ENCODE results near the gene HBM. TPM values are rescaled to one million over a fixed set of nuclear protein-coding genes. Genes with fewer than 3 reads are reported as not detected.

HBM gene
- total RNA-seq, 3 donors from 2014 or later, result not detected

DNA sequence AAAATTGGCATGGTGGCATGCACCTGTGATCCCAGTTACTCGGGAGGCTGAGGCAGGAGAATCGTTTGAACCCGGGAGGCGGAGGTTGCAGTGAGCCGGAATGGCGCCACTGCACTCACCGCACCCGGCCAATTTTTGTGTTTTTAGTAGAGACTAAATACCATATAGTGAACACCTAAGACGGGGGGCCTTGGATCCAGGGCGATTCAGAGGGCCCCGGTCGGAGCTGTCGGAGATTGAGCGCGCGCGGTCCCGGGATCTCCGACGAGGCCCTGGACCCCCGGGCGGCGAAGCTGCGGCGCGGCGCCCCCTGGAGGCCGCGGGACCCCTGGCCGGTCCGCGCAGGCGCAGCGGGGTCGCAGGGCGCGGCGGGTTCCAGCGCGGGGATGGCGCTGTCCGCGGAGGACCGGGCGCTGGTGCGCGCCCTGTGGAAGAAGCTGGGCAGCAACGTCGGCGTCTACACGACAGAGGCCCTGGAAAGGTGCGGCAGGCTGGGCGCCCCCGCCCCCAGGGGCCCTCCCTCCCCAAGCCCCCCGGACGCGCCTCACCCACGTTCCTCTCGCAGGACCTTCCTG, 14.4 kb downstream of the HBM start, which contains the start of gene HBQ1:
TSS of gene HBQ1 (plus strand) at position 359 of the 575 bp plus-strand sequence. CDS start at position 387, 28 bp downstream.
- no peaks in the 10 kb centered on the region for H3K36me3 Mint-ChIP-seq (ENCODE audit: insufficient read depth)
- ATAC-seq (peak; percentile 14 to 17), DNase-seq (peak; percentile 23)
- peak within 1 kb of the TSS; percentile 46 for H3K4me3 Mint-ChIP-seq
- H3K4me1 Mint-ChIP-seq (ENCODE audit: low read depth), result peaks cover 3% of the 10 kb centered on the region
- H3K27me3 Mint-ChIP-seq (ENCODE audit: low read depth), result peaks cover 36% of the 10 kb centered on the region
- H3K9me3 Mint-ChIP-seq, result no peaks in the 10 kb centered on the region

- Mint-ChIP-seq H3K36me3 (ENCODE audit: insufficient read depth) (no peaks in the 10 kb centered on the region), H3K4me1 (ENCODE audit: low read depth) (peaks cover 2% of the 10 kb centered on the region), H3K9me3 (no peaks in the 10 kb centered on the region), H3K4me3 (no peak overlapping the region), H3K27me3 (ENCODE audit: low read depth) (peaks cover 29% of the 10 kb centered on the region)
- peak; percentile 79 to 83 for ATAC-seq
- DNase-seq, result peak; percentile 24
Observed at GRCh38 chr16:180681-181564, 15.1 kb downstream of the HBM start.

- Mint-ChIP-seq H3K4me3 (no peak overlapping the region), H3K27me3 (ENCODE audit: low read depth) (peaks cover 27% of the 10 kb centered on the region), H3K36me3 (ENCODE audit: insufficient read depth) (no peaks in the 10 kb centered on the region), H3K9me3 (no peaks in the 10 kb centered on the region), H3K4me1 (ENCODE audit: low read depth) (peaks cover 2% of the 10 kb centered on the region)
- peak; percentile 84 for DNase-seq
- ATAC-seq, result no peak
Observed at GRCh38 chr16:181565-182021, 15.8 kb downstream of the HBM start.

DNA sequence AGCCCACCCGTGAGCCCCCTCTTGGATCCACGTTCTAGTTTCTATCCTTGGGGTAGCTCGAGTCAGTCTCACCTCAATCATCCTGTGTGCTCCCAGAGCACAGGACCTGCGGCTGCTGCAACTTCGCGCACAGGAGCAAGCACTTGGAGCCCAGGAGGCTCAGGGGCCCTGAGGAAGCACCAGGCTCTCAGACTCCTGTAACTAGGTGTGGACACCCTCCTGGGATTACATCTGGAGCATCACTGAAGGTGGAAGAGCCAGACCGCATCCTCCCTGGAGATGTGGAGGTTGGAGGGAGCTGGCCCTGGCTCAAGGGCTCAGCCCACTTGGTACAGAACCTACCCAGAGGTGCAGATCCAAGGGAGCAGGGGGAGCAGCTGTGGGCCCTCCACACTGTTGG, 17.2 kb downstream of the HBM start:
- H3K9me3 Mint-ChIP-seq, result no peaks in the 10 kb centered on the region
- H3K27me3 Mint-ChIP-seq (ENCODE audit: low read depth), result peaks cover 17% of the 10 kb centered on the region
- ATAC-seq (no peak), DNase-seq (no peak)
- no peaks in the 10 kb centered on the region for H3K36me3 Mint-ChIP-seq (ENCODE audit: insufficient read depth)
- peaks cover 2% of the 10 kb centered on the region for H3K4me1 Mint-ChIP-seq (ENCODE audit: low read depth)
- no peak overlapping the region for H3K4me3 Mint-ChIP-seq

GRCh38 chr16:185213-185612, 19.4 kb downstream of the HBM start:
- Mint-ChIP-seq H3K27me3 (ENCODE audit: low read depth) (no peaks in the 10 kb centered on the region), H3K4me1 (ENCODE audit: low read depth) (no peaks in the 10 kb centered on the region), H3K36me3 (ENCODE audit: insufficient read depth) (peaks cover 14% of the 10 kb centered on the region), H3K4me3 (no peak overlapping the region), H3K9me3 (no peaks in the 10 kb centered on the region)
- DNase-seq (no peak), ATAC-seq (no peak)

DNA sequence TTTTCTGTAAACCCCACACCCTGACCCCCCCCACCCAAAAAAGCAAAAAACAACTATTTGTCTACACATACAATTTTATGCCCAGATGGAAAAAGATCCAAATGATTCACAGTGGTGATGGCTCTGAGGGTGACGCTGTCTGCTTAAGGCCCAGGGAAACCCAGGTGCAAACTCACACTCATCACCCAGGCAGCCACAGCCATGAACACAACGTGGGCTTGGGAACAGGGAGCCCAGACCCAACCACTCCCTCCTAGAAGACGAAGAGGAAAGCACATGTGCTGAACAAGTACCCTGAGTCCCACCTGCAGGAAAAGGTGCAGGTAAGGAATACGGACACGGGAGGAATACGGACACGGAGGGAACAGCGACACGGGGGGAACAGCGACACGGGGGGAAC, 19.9 kb downstream of the HBM start:
- Mint-ChIP-seq H3K4me1 (ENCODE audit: low read depth) (no peaks in the 10 kb centered on the region), H3K9me3 (no peaks in the 10 kb centered on the region), H3K4me3 (no peak overlapping the region), H3K27me3 (ENCODE audit: low read depth) (no peaks in the 10 kb centered on the region), H3K36me3 (ENCODE audit: insufficient read depth) (peaks cover 18% of the 10 kb centered on the region)
- ATAC-seq, result no peak
- no peak for DNase-seq

DNA sequence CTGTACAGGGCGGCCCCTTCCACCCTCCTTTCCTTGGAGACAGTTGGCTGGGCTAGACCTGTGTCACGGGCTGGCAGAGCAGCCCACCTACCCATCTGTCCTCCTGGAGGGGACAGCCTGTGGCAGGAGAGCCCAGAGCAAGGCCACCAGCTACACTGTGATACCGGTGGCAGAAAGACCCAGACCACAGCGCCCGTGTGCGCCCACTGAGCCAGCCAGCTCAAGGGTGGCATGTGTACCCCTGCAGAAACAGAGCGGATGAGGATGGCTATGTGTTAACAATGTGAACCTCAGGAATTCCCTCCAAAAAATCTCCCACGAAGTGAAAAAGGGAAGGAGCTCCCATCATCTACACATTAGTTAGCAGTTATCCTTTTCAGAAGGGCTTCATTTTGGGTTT, 21.6 kb downstream of the HBM start:
- ATAC-seq (no peak), DNase-seq (no peak)
- no peaks in the 10 kb centered on the region for H3K4me1 Mint-ChIP-seq (ENCODE audit: low read depth)
- no peaks in the 10 kb centered on the region for H3K9me3 Mint-ChIP-seq
- no peaks in the 10 kb centered on the region for H3K27me3 Mint-ChIP-seq (ENCODE audit: low read depth)
- H3K4me3 Mint-ChIP-seq, result no peak overlapping the region
- H3K36me3 Mint-ChIP-seq (ENCODE audit: insufficient read depth), result peaks cover 26% of the 10 kb centered on the region

- no peaks in the 10 kb centered on the region for H3K4me1 Mint-ChIP-seq (ENCODE audit: low read depth)
- H3K27me3 Mint-ChIP-seq (ENCODE audit: low read depth), result no peaks in the 10 kb centered on the region
- peaks cover 32% of the 10 kb centered on the region for H3K36me3 Mint-ChIP-seq (ENCODE audit: insufficient read depth)
- no peaks in the 10 kb centered on the region for H3K9me3 Mint-ChIP-seq
- H3K4me3 Mint-ChIP-seq, result no peak overlapping the region
- peak; percentile 51 to 70 for ATAC-seq
- no peak for DNase-seq
Observed at GRCh38 chr16:188674-189073, 22.9 kb downstream of the HBM start.

DNA sequence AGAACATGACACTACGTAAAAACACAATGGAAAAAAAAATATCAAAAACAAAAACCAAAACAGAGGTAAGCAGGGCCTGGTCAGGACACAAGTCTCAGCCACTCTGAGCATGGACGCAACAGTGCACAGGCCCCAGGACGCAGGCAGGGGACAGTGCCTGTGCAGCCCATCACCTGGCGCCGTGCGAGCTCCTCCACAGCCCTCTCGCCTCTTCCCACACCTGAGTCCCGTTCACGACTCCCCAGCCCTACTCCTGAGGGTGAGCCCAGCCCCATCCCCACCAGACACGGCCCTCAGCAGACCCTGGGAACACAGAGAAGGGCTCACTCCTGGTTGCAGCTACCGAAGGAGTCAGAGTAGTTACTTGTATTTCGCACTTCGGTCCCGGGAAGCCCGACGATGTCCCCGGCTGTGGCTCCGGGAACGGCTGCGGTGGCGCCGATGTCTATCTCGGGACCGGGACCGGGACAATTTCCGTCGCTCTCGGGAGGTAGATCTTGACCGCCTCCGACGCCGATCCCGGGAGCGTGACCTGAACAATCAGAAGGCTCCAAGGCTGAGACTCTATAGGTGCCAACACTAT, 23.9 kb downstream of the HBM start:
- no peaks in the 10 kb centered on the region for H3K27me3 Mint-ChIP-seq (ENCODE audit: low read depth)
- H3K4me3 Mint-ChIP-seq, result no peak overlapping the region
- H3K36me3 Mint-ChIP-seq (ENCODE audit: insufficient read depth), result peaks cover 36% of the 10 kb centered on the region
- ATAC-seq (no peak), DNase-seq (no peak)
- no peaks in the 10 kb centered on the region for H3K9me3 Mint-ChIP-seq
- H3K4me1 Mint-ChIP-seq (ENCODE audit: low read depth), result no peaks in the 10 kb centered on the region

- no peak for ATAC-seq
- Mint-ChIP-seq H3K27me3 (ENCODE audit: low read depth) (no peaks in the 10 kb centered on the region), H3K36me3 (ENCODE audit: insufficient read depth) (peaks cover 39% of the 10 kb centered on the region), H3K4me1 (ENCODE audit: low read depth) (no peaks in the 10 kb centered on the region), H3K9me3 (no peaks in the 10 kb centered on the region), H3K4me3 (no peak overlapping the region)
- no peak for DNase-seq
Observed at GRCh38 chr16:191831-192230, 26.1 kb downstream of the HBM start.

DNA sequence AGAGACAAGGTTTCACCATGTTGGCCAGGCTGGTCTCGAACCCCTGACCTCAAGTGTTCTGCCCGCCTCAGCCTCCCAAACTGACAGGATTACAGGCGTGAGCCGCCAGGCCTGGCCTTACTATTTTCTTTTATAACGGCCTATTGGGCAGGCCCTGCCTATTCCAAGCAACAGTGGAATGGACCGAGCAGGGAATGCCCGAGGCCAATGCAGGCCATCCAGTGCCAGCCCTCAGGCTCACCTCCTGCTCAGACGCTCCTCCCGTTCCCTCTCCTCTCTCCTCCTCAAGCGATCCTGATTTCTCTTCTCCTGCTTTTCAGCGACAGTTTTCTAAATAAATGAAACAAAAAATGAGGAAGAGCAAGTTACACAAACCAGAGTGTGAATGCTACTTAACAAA, 26.9 kb downstream of the HBM start:
- Mint-ChIP-seq H3K36me3 (ENCODE audit: insufficient read depth) (peaks cover 43% of the 10 kb centered on the region), H3K9me3 (no peaks in the 10 kb centered on the region), H3K4me1 (ENCODE audit: low read depth) (no peaks in the 10 kb centered on the region), H3K27me3 (ENCODE audit: low read depth) (no peaks in the 10 kb centered on the region), H3K4me3 (no peak overlapping the region)
- DNase-seq, result no peak
- ATAC-seq, result no peak

GRCh38 chr16:193441-193840, 27.7 kb downstream of the HBM start:
- H3K9me3 Mint-ChIP-seq, result no peaks in the 10 kb centered on the region
- DNase-seq (no peak), ATAC-seq (no peak)
- H3K27me3 Mint-ChIP-seq (ENCODE audit: low read depth), result no peaks in the 10 kb centered on the region
- no peaks in the 10 kb centered on the region for H3K4me1 Mint-ChIP-seq (ENCODE audit: low read depth)
- H3K36me3 Mint-ChIP-seq (ENCODE audit: insufficient read depth), result peaks cover 44% of the 10 kb centered on the region
- H3K4me3 Mint-ChIP-seq, result no peak overlapping the region

DNA sequence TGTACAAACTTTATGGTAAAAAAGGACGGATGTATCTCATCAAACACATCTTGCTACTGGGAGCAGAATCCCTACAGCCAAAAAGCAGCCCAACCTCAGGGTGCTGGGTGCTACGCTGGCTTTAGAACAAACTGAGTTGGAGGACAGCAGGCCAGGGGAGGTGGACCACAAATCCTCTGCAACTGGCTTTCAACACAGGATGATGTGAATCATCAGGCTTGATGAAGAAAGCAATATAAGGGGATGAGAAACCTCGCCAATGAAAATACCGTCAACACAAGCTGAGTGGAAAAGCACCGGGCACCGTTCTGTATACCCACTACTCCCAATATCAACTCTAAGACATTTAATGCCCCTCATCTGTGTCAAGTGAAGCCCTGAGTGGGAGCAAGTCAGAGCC, 28.7 kb downstream of the HBM start:
- no peaks in the 10 kb centered on the region for H3K27me3 Mint-ChIP-seq (ENCODE audit: low read depth)
- H3K36me3 Mint-ChIP-seq (ENCODE audit: insufficient read depth), result peaks cover 34% of the 10 kb centered on the region
- no peaks in the 10 kb centered on the region for H3K4me1 Mint-ChIP-seq (ENCODE audit: low read depth)
- ATAC-seq (no peak), DNase-seq (no peak)
- H3K4me3 Mint-ChIP-seq, result no peak overlapping the region
- no peaks in the 10 kb centered on the region for H3K9me3 Mint-ChIP-seq

GRCh38 chr16:200388-200787, 34.6 kb downstream of the HBM start:
- ATAC-seq (no peak), DNase-seq (no peak)
- Mint-ChIP-seq H3K36me3 (ENCODE audit: insufficient read depth) (peaks cover 15% of the 10 kb centered on the region), H3K4me3 (no peak overlapping the region), H3K27me3 (ENCODE audit: low read depth) (no peaks in the 10 kb centered on the region), H3K4me1 (ENCODE audit: low read depth) (no peaks in the 10 kb centered on the region), H3K9me3 (no peaks in the 10 kb centered on the region)

DNA sequence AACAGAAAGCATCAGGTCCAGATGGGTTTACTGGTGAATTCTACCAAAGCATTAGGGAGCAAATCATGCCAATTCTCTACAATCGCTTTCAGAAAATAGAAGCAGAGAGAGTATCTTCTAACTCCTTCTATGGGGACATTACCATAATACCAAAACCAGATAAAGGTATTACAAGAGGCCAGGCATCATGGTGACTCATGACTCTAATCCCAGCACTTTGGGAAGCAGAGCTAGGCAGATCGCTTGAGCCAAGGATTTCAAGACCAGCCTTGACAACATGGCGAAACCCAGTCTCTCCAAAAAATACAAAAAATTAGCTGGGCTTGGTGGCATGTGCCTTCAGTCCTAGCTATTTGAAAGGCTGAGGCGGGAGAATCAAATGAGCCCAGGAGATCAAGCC, 37.5 kb downstream of the HBM start:
- Mint-ChIP-seq H3K9me3 (no peaks in the 10 kb centered on the region), H3K36me3 (ENCODE audit: insufficient read depth) (peaks cover 23% of the 10 kb centered on the region), H3K4me3 (no peak overlapping the region), H3K27me3 (ENCODE audit: low read depth) (no peaks in the 10 kb centered on the region), H3K4me1 (ENCODE audit: low read depth) (no peaks in the 10 kb centered on the region)
- ATAC-seq (no peak), DNase-seq (no peak)
